Panc1 (cell line): Measurements from ENCODE around the gene HUS1. TPM values are rescaled to one million over a fixed set of nuclear protein-coding genes. Genes with fewer than 3 reads are reported as not detected.
A peak's percentile ranks its signal among the peaks of the same experiment; 100 is the strongest.

Experiments used
- ATAC-seq: fragments of 200-7000 bp; cut with Tn5 transposase; 2 replicates; pipeline ENCODE4 v1.9.1; 2020; ENCODE audit warnings: mild to moderate bottlenecking, moderate library complexity
- BruUV-seq: library from RNA; stranded (reverse); fragments of 400-500 nt; replicated peaks from 2 replicates; lab custom pipeline; 2021; lab: Mats Ljungman, UMichigan
- CTCF ChIA-PET: fragments of 300-600 bp; sonication (Branson Sonifier 250); formaldehyde crosslinking; loops from one replicate; lab custom pipeline; 2022; ENCODE audit warnings: antibody characterized with exemption; lab: Charles Lee
- POLR2A ChIA-PET: fragments of 300-600 bp; sonication (Branson Sonifier 250); formaldehyde crosslinking; loops from one replicate; lab custom pipeline; 2022; ENCODE audit warnings: antibody characterized with exemption; lab: Charles Lee
- DNase-seq: peaks from one replicate; pipeline ENCODE4 v3.0.0-alpha.2; 2010; ENCODE audit warnings: low read depth, low spot score
- H3K27ac ChIP-seq: 2 replicates; pipeline ENCODE4 v1.5.1; 2011; ENCODE audit warnings: mild to moderate bottlenecking, low read length, inconsistent platforms
- H3K27me3 ChIP-seq: fragments of 200-500 bp; sonication (Bioruptor generic); 2 replicates; pipeline ENCODE4 v1.6.0; 2014; ENCODE audit warnings: low read length, inconsistent platforms; ENCODE audit not compliant: control insufficient read depth, insufficient read depth
- H3K36me3 ChIP-seq: fragments of 200-500 bp; sonication (Bioruptor generic); 2 replicates; pipeline ENCODE4 v1.5.1; 2014; ENCODE audit warnings: inconsistent platforms, mild to moderate bottlenecking, low read length, moderate library complexity; ENCODE audit not compliant: control insufficient read depth, insufficient read depth
- H3K4me1 ChIP-seq: 2 replicates; pipeline ENCODE4 v1.5.1; 2011; ENCODE audit warnings: inconsistent platforms, mild to moderate bottlenecking, low read length, moderate library complexity; ENCODE audit not compliant: control insufficient read depth, insufficient read depth
- H3K4me3 ChIP-seq, 2 experiments: 2 replicates each; pipeline ENCODE4 v1.5.1; 2011 to 2012; ENCODE audit warnings: low read depth in 2 of 2, low read length in 2 of 2, mild to moderate bottlenecking in 2 of 2, inconsistent platforms in 1 of 2, moderate library complexity in 1 of 2
- H3K9me3 ChIP-seq: fragments of 200-500 bp; sonication (Bioruptor generic); 2 replicates; pipeline ENCODE4 v1.5.1; 2014; ENCODE audit warnings: low read depth, mild to moderate bottlenecking, inconsistent platforms, low read length, moderate library complexity; ENCODE audit not compliant: control insufficient read depth, insufficient read depth
- CTCF ChIP-seq: fragments of 450-650 bp; IDR thresholded peaks from 2 replicates; pipeline ENCODE4 v1.5.1; 2017; ENCODE audit warnings: mild to moderate bottlenecking
- POLR2AphosphoS5 ChIP-seq: IDR thresholded peaks from 2 replicates; pipeline ENCODE4 v1.6.1; 2012; ENCODE audit warnings: mild to moderate bottlenecking, low read depth, low read length, moderate library complexity
- REST ChIP-seq, 2 experiments: IDR thresholded peaks; 2 replicates each; pipeline ENCODE4 v1.6.1; 2011 to 2012; ENCODE audit warnings: low read depth in 2 of 2, control low read depth in 1 of 2, low read length in 1 of 2, mild to moderate bottlenecking in 1 of 2, moderate library complexity in 1 of 2; ENCODE audit not compliant: insufficient read depth in 1 of 2
- SIN3A ChIP-seq: IDR thresholded peaks from 2 replicates; pipeline ENCODE4 v1.6.1; 2012; ENCODE audit warnings: low read depth, mild to moderate bottlenecking, low read length, moderate library complexity, borderline replicate concordance; ENCODE audit not compliant: insufficient read depth
- TCF7L2 ChIP-seq: IDR thresholded peaks from 2 replicates; pipeline ENCODE4 v1.6.1; 2011; ENCODE audit warnings: mild to moderate bottlenecking, low read depth, low read length, inconsistent platforms
- in situ Hi-C: cut with HindIII; loops from 2 replicates; pipeline ENCODE4 v1.10.0; 2016; ENCODE audit warnings: low sequenced_read_pairs, low pct_unique_long_range_greater_than_20kb
- intact Hi-C: fragments of 100-400 bp; cut with micrococcal nuclease; formaldehyde crosslinking; loops from one replicate; pipeline ENCODE4 v1.10.0; 2022; ENCODE audit not compliant: unreplicated experiment
- total RNA-seq: library from RNA; stranded (reverse); gene quantifications from one replicate; pipeline ENCODE4 v1.2.1, GENCODE V29; 2021; ENCODE audit not compliant: unreplicated experiment

Gene HUS1
- total RNA-seq, 1 experiment from 2014 or later = 72.7 TPM

GRCh38 chr7:47933215-47933614 is 46.2 kb downstream of the HUS1 start:
- no peaks in the 10 kb centered on the region for H3K27me3 ChIP-seq
- H3K4me3 ChIP-seq = no peak overlapping the region
- DNase-seq (no peak), ATAC-seq (no peak)
- TF ChIP-seq CTCF = no peak
- TF ChIP-seq REST (IDR thresholded peaks at IDR 0.05; ENCODE audit: insufficient read depth in 1 of 2, low read depth in 2 of 2, low read length in 1 of 2) = no peak
- TF ChIP-seq SIN3A = no peak
- no peak for TF ChIP-seq TCF7L2
- TF ChIP-seq POLR2AphosphoS5 = no peak
- CTCF ChIA-PET = no interaction called here
- no TSS peak for BruUV-seq
- in situ Hi-C loops (no loop called here), intact Hi-C loops (no loop called here)
- H3K36me3 ChIP-seq = no peaks in the 10 kb centered on the region
- H3K4me1 ChIP-seq = peaks cover 19% of the 10 kb centered on the region
- POLR2A ChIA-PET = interaction anchor here (0.6 kb wide), 1 partner anchor 34 kb away, joined by 3 read pairs; no protein-coding TSS in a partner anchor
- peak overlapping the region; percentile 15; the same call in 1 of the 2 replicates for H3K27ac ChIP-seq
- no peaks in the 10 kb centered on the region for H3K9me3 ChIP-seq

GRCh38 chr7:47932466-47933037 is 46.9 kb downstream of the HUS1 start:
- POLR2A ChIA-PET = no interaction called here

More at GRCh38 chr7:47932466-47933037, 46.9 kb downstream of the HUS1 start:
- peaks cover 17% of the 10 kb centered on the region for H3K4me1 ChIP-seq
- no peaks in the 10 kb centered on the region for H3K27me3 ChIP-seq
- ATAC-seq (peak; percentile 21; the same call in 1 of the 2 replicates), DNase-seq (no peak)
- intact Hi-C loops = no loop called here
- H3K9me3 ChIP-seq = no peaks in the 10 kb centered on the region
- in situ Hi-C loops = no loop called here
- peak overlapping the region; percentile 48; the same call in 1 of the 2 replicates for H3K27ac ChIP-seq
- H3K4me3 ChIP-seq = no peak overlapping the region
- no TSS peak for BruUV-seq
- TF ChIP-seq TCF7L2 (no peak), CTCF (no peak), SIN3A (no peak), REST (IDR thresholded peaks at IDR 0.05; ENCODE audit: insufficient read depth in 1 of 2, low read depth in 2 of 2, low read length in 1 of 2) (no peak), POLR2AphosphoS5 (no peak)
- CTCF ChIA-PET = interaction anchor here (0.6 kb wide), 1 partner anchor 113 kb away, joined by 3 read pairs; no protein-coding TSS in a partner anchor
- H3K36me3 ChIP-seq = no peaks in the 10 kb centered on the region
